SK-N-SH treated with all-trans-retinoic acid at 6 μM for 48 hours (cell line): ENCODE measurements around the gene SETD3.

Experiments
- ATAC-seq: fragments of 200-7000 bp; cut with Tn5 transposase; 3 replicates; pipeline ENCODE4 v1.9.1; 2020; ENCODE audit warnings: mild to moderate bottlenecking, moderate library complexity
- ARNTL ChIP-seq: fragments of 450-650 bp; formaldehyde crosslinking; IDR thresholded peaks from 2 replicates; pipeline ENCODE4 v1.5.0; 2020; ENCODE audit warnings: low read depth, mild to moderate bottlenecking, moderate library complexity, borderline replicate concordance
- BACH2 ChIP-seq: fragments of 250-450 bp; sonication (Bioruptor Pico); IDR thresholded peaks from 2 replicates; pipeline ENCODE4 v1.9.0; 2021; ENCODE audit warnings: mild to moderate bottlenecking, borderline replicate concordance
- CSDC2 ChIP-seq: fragments of 250-450 bp; sonication (Bioruptor Pico); IDR thresholded peaks from 2 replicates; pipeline ENCODE4 v1.5.0; 2020; ENCODE audit warnings: mild to moderate bottlenecking, moderate library complexity
- ESRRG ChIP-seq: fragments of 250-450 bp; sonication (Bioruptor Pico); IDR thresholded peaks from 2 replicates; pipeline ENCODE4 v1.6.1; 2021; ENCODE audit warnings: mild to moderate bottlenecking
- GLIS3 ChIP-seq: fragments of 250-450 bp; sonication (Bioruptor Pico); IDR thresholded peaks from 2 replicates; pipeline ENCODE4 v1.5.0; 2020; ENCODE audit warnings: mild to moderate bottlenecking, moderate library complexity
- ISL1 ChIP-seq: fragments of 250-450 bp; sonication (Bioruptor Pico); IDR thresholded peaks from 2 replicates; pipeline ENCODE4 v2.1.2; 2022; ENCODE audit warnings: mild to moderate bottlenecking, moderate library complexity
- OSR1 ChIP-seq: fragments of 250-450 bp; sonication (Bioruptor Pico); IDR thresholded peaks from 2 replicates; pipeline ENCODE4 v1.8.0; 2022; ENCODE audit warnings: moderate library complexity, mild to moderate bottlenecking, inconsistent platforms
- PPARA ChIP-seq: fragments of 250-450 bp; sonication (Bioruptor Pico); IDR thresholded peaks from 2 replicates; pipeline ENCODE4 v1.5.0; 2020; ENCODE audit warnings: mild to moderate bottlenecking, borderline replicate concordance
- RARB ChIP-seq: fragments of 250-450 bp; sonication (Bioruptor Pico); IDR thresholded peaks from 2 replicates; pipeline ENCODE4 v1.8.0; 2021; ENCODE audit warnings: mild to moderate bottlenecking, moderate library complexity
- SNAI2 ChIP-seq: fragments of 250-450 bp; sonication (Bioruptor Pico); IDR thresholded peaks from 2 replicates; pipeline ENCODE4 v1.5.0; 2020; ENCODE audit warnings: mild to moderate bottlenecking, moderate library complexity
- TCF4 ChIP-seq: fragments of 250-450 bp; sonication (Bioruptor Pico); IDR thresholded peaks from 2 replicates; pipeline ENCODE4 v1.8.0; 2021; ENCODE audit warnings: mild to moderate bottlenecking, moderate library complexity, borderline replicate concordance
- TOX ChIP-seq: fragments of 250-450 bp; sonication (Bioruptor Pico); IDR thresholded peaks from 2 replicates; pipeline ENCODE4 v1.8.0; 2021; ENCODE audit warnings: mild to moderate bottlenecking, moderate library complexity, borderline replicate concordance
- ZC3H10 ChIP-seq: fragments of 250-450 bp; sonication (Bioruptor Pico); IDR thresholded peaks from 2 replicates; pipeline ENCODE4 v1.5.1; 2021; ENCODE audit warnings: mild to moderate bottlenecking, moderate library complexity
- ZFP3 ChIP-seq: fragments of 250-450 bp; sonication (Bioruptor Pico); IDR thresholded peaks from 2 replicates; pipeline ENCODE4 v1.5.0; 2020; ENCODE audit warnings: mild to moderate bottlenecking, moderate library complexity
- ZFP30 ChIP-seq: fragments of 450-650 bp; formaldehyde crosslinking; IDR thresholded peaks from 2 replicates; pipeline ENCODE4 v1.5.0; 2022; ENCODE audit warnings: mild to moderate bottlenecking, moderate library complexity
- ZNF565 ChIP-seq: fragments of 450-650 bp; formaldehyde crosslinking; conservative IDR thresholded peaks from 2 replicates; pipeline ENCODE4 v1.5.0; 2020; ENCODE audit warnings: low read depth, mild to moderate bottlenecking, moderate library complexity
- ZNF8 ChIP-seq: fragments of 450-650 bp; formaldehyde crosslinking; IDR thresholded peaks from 2 replicates; pipeline ENCODE4 v1.5.0; 2020; ENCODE audit warnings: mild to moderate bottlenecking, moderate library complexity
- TF ChIP-seq, protein P1 (sequence below): fragments of 250-450 bp; sonication (Bioruptor Pico); IDR thresholded peaks from 2 replicates; pipeline ENCODE4 v1.8.0; 2020; ENCODE audit warnings: mild to moderate bottlenecking, moderate library complexity, borderline replicate concordance
- TF ChIP-seq, protein P2 (sequence below): fragments of 250-450 bp; sonication (Bioruptor Pico); IDR thresholded peaks from 2 replicates; pipeline ENCODE4 v1.5.1; 2020; ENCODE audit warnings: low read depth, mild to moderate bottlenecking, moderate library complexity
- TF ChIP-seq, protein P3 (sequence below): fragments of 250-450 bp; sonication (Bioruptor Pico); IDR thresholded peaks from 2 replicates; pipeline ENCODE4 v1.8.0; 2021; ENCODE audit warnings: low read depth, mild to moderate bottlenecking, moderate library complexity, borderline replicate concordance
- TF ChIP-seq, protein P4 (sequence below): fragments of 250-450 bp; sonication (Bioruptor Pico); IDR thresholded peaks from 2 replicates; pipeline ENCODE4 v1.5.1; 2021; ENCODE audit warnings: mild to moderate bottlenecking, moderate library complexity
- TF ChIP-seq, protein P5 (sequence below): fragments of 250-450 bp; sonication (Bioruptor Pico); IDR thresholded peaks from 2 replicates; pipeline ENCODE4 v1.5.0; 2020; ENCODE audit warnings: mild to moderate bottlenecking, moderate library complexity

Gene SETD3

DNA sequence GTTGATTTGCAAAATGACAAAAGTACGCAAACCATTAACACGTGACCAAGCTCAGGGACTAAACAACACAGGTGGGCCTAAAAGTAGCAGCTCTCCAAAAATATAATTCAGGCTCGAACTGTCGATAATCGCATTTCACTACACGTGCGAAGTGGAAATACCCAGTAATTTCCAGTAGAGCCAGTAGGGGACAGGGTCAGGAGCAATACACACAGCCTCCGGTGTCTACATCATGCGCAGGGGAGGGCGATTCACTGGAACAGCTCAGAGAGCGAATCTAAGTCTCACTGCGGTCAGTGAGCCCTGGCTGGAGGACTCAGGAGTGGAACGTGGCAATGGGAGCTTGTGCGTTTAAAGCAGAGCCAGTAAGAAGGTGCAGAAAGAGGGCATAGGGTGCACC lies 40.4 kb downstream of the SETD3 start:
- no peak for ATAC-seq
- TF ChIP-seq ZNF8 (no peak), SNAI2 (no peak), TCF4 (CRISPR knock-in tag) (no peak), GLIS3 (CRISPR knock-in tag) (no peak), ZC3H10 (no peak), RARB (CRISPR knock-in tag) (no peak), BACH2 (CRISPR knock-in tag) (no peak), TOX (CRISPR knock-in tag) (no peak), OSR1 (no peak), PPARA (CRISPR knock-in tag) (no peak), ZNF565 (CRISPR knock-in tag) (no peak), ESRRG (no peak), ISL1 (CRISPR knock-in tag) (no peak), ZFP3 (CRISPR knock-in tag) (no peak), CSDC2 (CRISPR knock-in tag) (no peak), ZFP30 (no peak), ARNTL (CRISPR knock-in tag) (no peak)
- TF ChIP-seq, protein P1, sequence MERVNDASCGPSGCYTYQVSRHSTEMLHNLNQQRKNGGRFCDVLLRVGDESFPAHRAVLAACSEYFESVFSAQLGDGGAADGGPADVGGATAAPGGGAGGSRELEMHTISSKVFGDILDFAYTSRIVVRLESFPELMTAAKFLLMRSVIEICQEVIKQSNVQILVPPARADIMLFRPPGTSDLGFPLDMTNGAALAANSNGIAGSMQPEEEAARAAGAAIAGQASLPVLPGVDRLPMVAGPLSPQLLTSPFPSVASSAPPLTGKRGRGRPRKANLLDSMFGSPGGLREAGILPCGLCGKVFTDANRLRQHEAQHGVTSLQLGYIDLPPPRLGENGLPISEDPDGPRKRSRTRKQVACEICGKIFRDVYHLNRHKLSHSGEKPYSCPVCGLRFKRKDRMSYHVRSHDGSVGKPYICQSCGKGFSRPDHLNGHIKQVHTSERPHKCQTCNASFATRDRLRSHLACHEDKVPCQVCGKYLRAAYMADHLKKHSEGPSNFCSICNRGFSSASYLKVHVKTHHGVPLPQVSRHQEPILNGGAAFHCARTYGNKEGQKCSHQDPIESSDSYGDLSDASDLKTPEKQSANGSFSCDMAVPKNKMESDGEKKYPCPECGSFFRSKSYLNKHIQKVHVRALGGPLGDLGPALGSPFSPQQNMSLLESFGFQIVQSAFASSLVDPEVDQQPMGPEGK (CRISPR knock-in tag), result no peak
- TF ChIP-seq, protein P2, sequence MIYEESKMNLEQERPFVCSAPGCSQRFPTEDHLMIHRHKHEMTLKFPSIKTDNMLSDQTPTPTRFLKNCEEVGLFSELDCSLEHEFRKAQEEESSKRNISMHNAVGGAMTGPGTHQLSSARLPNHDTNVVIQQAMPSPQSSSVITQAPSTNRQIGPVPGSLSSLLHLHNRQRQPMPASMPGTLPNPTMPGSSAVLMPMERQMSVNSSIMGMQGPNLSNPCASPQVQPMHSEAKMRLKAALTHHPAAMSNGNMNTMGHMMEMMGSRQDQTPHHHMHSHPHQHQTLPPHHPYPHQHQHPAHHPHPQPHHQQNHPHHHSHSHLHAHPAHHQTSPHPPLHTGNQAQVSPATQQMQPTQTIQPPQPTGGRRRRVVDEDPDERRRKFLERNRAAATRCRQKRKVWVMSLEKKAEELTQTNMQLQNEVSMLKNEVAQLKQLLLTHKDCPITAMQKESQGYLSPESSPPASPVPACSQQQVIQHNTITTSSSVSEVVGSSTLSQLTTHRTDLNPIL, result no peak
- TF ChIP-seq, protein P3, sequence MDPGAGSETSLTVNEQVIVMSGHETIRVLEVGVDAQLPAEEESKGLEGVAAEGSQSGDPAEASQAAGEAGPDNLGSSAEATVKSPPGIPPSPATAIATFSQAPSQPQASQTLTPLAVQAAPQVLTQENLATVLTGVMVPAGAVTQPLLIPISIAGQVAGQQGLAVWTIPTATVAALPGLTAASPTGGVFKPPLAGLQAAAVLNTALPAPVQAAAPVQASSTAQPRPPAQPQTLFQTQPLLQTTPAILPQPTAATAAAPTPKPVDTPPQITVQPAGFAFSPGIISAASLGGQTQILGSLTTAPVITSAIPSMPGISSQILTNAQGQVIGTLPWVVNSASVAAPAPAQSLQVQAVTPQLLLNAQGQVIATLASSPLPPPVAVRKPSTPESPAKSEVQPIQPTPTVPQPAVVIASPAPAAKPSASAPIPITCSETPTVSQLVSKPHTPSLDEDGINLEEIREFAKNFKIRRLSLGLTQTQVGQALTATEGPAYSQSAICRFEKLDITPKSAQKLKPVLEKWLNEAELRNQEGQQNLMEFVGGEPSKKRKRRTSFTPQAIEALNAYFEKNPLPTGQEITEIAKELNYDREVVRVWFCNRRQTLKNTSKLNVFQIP (CRISPR knock-in tag), result no peak

DNA sequence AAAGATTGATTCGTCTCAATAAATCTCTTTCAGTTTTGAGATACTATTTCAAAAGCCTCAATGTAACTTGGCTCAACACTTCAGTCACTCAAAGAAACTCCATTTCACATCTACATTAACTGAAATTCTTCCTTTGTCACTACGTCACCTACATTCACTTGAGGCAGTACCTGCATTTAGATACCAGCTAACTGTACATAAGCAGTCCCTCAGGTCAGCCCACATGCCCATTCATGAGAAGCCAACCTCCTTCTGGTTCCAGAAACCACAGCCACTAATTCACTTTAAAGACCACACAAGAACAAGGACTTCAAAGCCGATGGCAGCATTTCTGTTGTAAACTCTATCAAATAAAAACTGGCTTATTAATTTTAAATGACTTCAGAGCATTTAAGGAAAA lies 43.0 kb downstream of the SETD3 start:
- TF ChIP-seq, protein P2, result no peak
- TF ChIP-seq TOX (CRISPR knock-in tag), result no peak
- no peak for TF ChIP-seq ZC3H10
- TF ChIP-seq PPARA (CRISPR knock-in tag), result no peak
- no peak for TF ChIP-seq RARB (CRISPR knock-in tag)
- no peak for TF ChIP-seq BACH2 (CRISPR knock-in tag)
- no peak for TF ChIP-seq ESRRG
- TF ChIP-seq ARNTL (CRISPR knock-in tag), result no peak
- no peak for TF ChIP-seq ZNF8
- TF ChIP-seq ZFP3 (CRISPR knock-in tag), result no peak
- no peak for TF ChIP-seq SNAI2
- TF ChIP-seq, protein P4, sequence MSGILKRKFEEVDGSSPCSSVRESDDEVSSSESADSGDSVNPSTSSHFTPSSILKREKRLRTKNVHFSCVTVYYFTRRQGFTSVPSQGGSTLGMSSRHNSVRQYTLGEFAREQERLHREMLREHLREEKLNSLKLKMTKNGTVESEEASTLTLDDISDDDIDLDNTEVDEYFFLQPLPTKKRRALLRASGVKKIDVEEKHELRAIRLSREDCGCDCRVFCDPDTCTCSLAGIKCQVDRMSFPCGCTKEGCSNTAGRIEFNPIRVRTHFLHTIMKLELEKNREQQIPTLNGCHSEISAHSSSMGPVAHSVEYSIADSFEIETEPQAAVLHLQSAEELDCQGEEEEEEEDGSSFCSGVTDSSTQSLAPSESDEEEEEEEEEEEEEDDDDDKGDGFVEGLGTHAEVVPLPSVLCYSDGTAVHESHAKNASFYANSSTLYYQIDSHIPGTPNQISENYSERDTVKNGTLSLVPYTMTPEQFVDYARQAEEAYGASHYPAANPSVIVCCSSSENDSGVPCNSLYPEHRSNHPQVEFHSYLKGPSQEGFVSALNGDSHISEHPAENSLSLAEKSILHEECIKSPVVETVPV (CRISPR knock-in tag), result no peak
- TF ChIP-seq, protein P5, sequence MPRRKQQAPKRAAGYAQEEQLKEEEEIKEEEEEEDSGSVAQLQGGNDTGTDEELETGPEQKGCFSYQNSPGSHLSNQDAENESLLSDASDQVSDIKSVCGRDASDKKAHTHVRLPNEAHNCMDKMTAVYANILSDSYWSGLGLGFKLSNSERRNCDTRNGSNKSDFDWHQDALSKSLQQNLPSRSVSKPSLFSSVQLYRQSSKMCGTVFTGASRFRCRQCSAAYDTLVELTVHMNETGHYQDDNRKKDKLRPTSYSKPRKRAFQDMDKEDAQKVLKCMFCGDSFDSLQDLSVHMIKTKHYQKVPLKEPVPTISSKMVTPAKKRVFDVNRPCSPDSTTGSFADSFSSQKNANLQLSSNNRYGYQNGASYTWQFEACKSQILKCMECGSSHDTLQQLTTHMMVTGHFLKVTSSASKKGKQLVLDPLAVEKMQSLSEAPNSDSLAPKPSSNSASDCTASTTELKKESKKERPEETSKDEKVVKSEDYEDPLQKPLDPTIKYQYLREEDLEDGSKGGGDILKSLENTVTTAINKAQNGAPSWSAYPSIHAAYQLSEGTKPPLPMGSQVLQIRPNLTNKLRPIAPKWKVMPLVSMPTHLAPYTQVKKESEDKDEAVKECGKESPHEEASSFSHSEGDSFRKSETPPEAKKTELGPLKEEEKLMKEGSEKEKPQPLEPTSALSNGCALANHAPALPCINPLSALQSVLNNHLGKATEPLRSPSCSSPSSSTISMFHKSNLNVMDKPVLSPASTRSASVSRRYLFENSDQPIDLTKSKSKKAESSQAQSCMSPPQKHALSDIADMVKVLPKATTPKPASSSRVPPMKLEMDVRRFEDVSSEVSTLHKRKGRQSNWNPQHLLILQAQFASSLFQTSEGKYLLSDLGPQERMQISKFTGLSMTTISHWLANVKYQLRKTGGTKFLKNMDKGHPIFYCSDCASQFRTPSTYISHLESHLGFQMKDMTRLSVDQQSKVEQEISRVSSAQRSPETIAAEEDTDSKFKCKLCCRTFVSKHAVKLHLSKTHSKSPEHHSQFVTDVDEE, result no peak
- no peak for TF ChIP-seq CSDC2 (CRISPR knock-in tag)
- TF ChIP-seq GLIS3 (CRISPR knock-in tag), result no peak
- TF ChIP-seq, protein P1 (CRISPR knock-in tag), result no peak
- no peak for TF ChIP-seq OSR1
- no peak for TF ChIP-seq ISL1 (CRISPR knock-in tag)
- ATAC-seq, result no peak
